MM.1S (cell line): ENCODE data around the gene DSCAML1.

Source experiments
- EZH2 ChIP-seq: fragments of 300-600 bp; sonication (generic); optimal IDR thresholded peaks from 2 replicates; pipeline ENCODE3; 2017; ENCODE audit warnings: low read depth, mild to moderate bottlenecking, antibody characterized with exemption, low read length, mixed read lengths
- EZH2phosphoT487 ChIP-seq: fragments of 300-600 bp; sonication (generic); IDR thresholded peaks from 2 replicates; pipeline ENCODE4 v1.6.1; 2018; ENCODE audit warnings: antibody characterized with exemption, low read length
- TF ChIP-seq, protein P1 (sequence below): fragments of 300-600 bp; sonication (generic); IDR thresholded peaks from 2 replicates; pipeline ENCODE4 v1.5.1; 2016; ENCODE audit warnings: antibody characterized with exemption, low read length, mixed read lengths

DNA sequence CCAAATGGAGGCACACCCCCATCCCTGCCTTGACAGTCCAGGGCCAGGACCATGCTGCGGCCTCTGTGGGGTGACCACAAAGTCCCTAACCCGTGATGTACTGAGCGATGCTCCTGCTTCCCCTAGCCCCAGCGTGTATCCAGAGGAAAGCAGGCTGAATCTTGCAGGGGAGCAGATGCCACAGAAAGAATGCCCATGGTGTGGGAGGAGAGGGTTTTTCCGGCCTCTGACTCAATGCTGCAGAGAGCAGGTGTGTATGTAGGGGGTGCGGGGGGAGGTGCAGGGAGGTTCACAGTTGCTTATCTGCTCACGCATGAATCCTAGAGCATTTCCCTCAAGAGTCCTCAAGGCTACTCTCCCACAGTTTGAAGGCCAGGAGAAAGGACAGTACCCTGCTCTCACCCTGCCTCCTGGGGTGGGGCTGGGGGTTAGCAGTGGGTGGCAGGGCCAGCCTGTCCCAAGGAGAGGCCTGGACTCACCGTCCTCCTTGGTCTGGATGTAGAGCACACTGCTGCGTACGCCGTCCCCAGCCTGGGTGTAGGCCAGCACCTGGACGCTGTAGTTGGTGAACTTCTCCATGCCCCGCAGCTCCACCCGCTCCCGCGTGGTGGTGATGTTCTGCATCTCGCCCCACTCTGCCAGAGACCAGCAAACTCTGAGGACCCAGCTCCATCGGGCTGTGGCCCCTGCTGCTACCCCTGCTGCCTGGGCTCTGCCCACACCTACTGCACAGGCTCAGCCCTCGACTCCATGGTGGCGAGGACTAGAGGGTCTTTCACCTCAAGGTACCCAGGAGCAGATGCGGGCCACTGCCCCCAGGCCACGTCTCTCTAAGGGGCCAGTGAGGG is 338.5 kb downstream of the DSCAML1 start:
- TF ChIP-seq EZH2 (no peak), EZH2phosphoT487 (no peak)
- TF ChIP-seq, protein P1, sequence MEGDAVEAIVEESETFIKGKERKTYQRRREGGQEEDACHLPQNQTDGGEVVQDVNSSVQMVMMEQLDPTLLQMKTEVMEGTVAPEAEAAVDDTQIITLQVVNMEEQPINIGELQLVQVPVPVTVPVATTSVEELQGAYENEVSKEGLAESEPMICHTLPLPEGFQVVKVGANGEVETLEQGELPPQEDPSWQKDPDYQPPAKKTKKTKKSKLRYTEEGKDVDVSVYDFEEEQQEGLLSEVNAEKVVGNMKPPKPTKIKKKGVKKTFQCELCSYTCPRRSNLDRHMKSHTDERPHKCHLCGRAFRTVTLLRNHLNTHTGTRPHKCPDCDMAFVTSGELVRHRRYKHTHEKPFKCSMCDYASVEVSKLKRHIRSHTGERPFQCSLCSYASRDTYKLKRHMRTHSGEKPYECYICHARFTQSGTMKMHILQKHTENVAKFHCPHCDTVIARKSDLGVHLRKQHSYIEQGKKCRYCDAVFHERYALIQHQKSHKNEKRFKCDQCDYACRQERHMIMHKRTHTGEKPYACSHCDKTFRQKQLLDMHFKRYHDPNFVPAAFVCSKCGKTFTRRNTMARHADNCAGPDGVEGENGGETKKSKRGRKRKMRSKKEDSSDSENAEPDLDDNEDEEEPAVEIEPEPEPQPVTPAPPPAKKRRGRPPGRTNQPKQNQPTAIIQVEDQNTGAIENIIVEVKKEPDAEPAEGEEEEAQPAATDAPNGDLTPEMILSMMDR, result no peak
